Measurements from ENCODE around the gene UBR3.

- TF ChIP-seq CTCF (conservative IDR thresholded peaks at IDR 0.05; ENCODE audit: low read length), result no peak
- TF ChIP-seq EZH2phosphoT487 (IDR thresholded peaks at IDR 0.05; ENCODE audit: borderline replicate concordance), result no peak
These were observed 263.0 kb downstream of the UBR3 start for GRCh38 chr2:170090229-170090628.

All from Loucy (cell line).